NCI-H146 (cell line): ENCODE data around the gene RFXANK.
A peak's percentile ranks its signal among the peaks of the same experiment; 100 is the strongest.

ENCODE experiments used
- DNase-seq: peaks from one replicate; lab custom pipeline; 2025; lab: John Stamatoyannopoulos, UW

The RFXANK gene

GRCh38 chr19:19232261-19232721, 40.2 kb downstream of the RFXANK start:
- peak; percentile 17 for DNase-seq

DNA sequence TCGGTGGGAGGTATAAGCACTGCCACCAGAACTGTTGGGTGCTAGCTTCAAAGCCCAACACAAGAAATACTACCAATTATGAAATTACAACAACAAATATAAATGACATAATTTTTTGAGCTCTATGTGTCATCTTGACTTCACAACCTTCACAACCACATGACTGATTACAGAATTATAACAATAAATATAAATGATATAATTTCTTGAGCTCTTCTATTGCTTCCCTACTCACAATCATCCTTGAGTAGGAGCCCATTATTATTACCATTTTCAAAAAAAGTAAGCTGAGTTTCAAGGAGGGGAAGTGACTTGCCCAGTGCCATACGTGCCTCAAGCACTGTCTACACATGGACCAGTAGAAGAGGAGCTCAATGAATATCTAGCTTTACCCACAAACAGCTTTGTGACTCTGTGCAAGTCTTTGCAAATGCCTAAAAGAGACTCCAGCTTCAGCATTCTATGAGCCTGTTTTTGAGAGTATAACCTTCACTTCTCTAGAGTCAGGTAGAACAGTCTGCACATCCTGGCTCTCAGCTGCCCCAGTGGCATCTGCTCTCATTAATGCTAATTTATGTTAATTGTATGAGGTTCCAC, 42.3 kb downstream of the RFXANK start:
- DNase-seq = no peak

GRCh38 chr19:19236173-19236572, 44.1 kb downstream of the RFXANK start:
- DNase-seq = no peak

- DNase-seq = peak; percentile 71
Observed at GRCh38 chr19:19238126-19238894, 46.3 kb downstream of the RFXANK start.

DNA sequence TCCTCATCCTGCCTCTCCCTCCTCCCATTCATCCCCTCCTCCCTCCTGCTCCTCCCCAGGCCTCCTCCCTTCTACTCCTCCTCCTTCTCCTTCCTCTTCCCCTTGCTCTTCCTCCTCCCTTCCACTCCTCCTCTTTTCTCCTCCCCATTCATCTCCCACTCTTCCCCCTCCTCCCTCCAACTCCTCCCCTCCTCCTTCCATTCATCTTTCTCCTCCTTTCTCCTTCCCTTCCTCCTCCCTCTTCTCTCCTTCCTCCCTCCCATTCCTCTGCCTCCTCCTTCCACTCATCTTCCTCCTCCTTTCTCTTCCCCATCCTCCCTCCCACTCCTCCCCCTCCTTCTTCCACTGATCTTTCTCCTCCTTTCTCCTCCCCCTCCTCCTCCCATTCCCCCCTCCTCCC, 47.6 kb downstream of the RFXANK start:
- no peak for DNase-seq

GRCh38 chr19:19240476-19240875, 48.4 kb downstream of the RFXANK start:
- no peak for DNase-seq

GRCh38 chr19:19250196-19250801, 58.2 kb downstream of the RFXANK start:
- no peak for DNase-seq
